Measurements from ENCODE around the gene CCSER1. TPM values are rescaled to one million over a fixed set of nuclear protein-coding genes. Genes with fewer than 3 reads are reported as not detected.

CCSER1 gene
- total and polyA plus RNA-seq, 2 of the 8 experiments (the other 6 are each of a cell fraction or from before 2014, with no cell fraction given), result 0.26 to 0.84 TPM

DNA sequence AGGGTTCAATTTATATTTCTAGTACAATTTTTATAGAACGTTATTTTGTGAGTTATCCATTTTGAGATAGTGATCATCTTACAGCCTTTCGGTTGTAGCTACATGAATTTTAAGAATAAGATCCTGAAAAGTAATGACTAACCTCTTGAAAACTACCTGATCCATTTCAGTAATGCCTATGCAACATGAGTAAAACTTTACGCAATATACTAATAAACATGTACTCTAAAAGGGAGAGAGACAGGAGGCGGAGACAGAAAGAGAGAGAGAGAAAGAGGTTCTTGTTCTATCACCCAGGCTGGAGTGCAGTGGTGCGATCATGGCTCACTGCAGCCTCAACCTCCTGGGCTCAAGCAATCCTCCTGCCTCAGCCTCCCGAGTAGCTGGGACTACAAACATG lies 816.1 kb downstream of the CCSER1 start (continued):
- TF ChIP-seq CHD7 (IDR thresholded peaks at IDR 0.05; ENCODE audit: insufficient replicate concordance, low read length) (no peak), CHD1 (IDR thresholded peaks at IDR 0.05; ENCODE audit: low read depth, low read length) (no peak), PHF8 (conservative IDR thresholded peaks at IDR 0.05; ENCODE audit: low read depth, low read length) (no peak), ASH2L (IDR thresholded peaks at IDR 0.05; ENCODE audit: low read length) (no peak), CTBP2 (IDR thresholded peaks at IDR 0.05; ENCODE audit: borderline replicate concordance, insufficient read depth, insufficient read length, low read length) (no peak), JUN (IDR thresholded peaks at IDR 0.05; ENCODE audit: low read depth, low read length) (no peak), SAP30 (IDR thresholded peaks at IDR 0.05; ENCODE audit: insufficient read depth, insufficient replicate concordance, low read length) (no peak), SRF (IDR thresholded peaks at IDR 0.05; ENCODE audit: low read depth, low read length) (no peak), TAF1 (IDR thresholded peaks at IDR 0.05; ENCODE audit: low read depth, low read length) (no peak), NRF1 (IDR thresholded peaks at IDR 0.05; ENCODE audit: low read depth, low read length) (no peak)
